Caco-2 (cell line): ENCODE measurements around the gene MTFMT. TPM values are rescaled to one million over a fixed set of nuclear protein-coding genes. Genes with fewer than 3 reads are reported as not detected.

Experiments used
- BruUV-seq: library from RNA; stranded (reverse); fragments of 400-500 nt; replicated peaks from 2 replicates; lab custom pipeline; 2021; lab: Mats Ljungman, UMichigan
- CTCF ChIA-PET: fragments of 300-600 bp; sonication (Branson Sonifier 250); formaldehyde crosslinking; loops from one replicate; lab custom pipeline; 2022; ENCODE audit warnings: antibody characterized with exemption; lab: Charles Lee
- POLR2A ChIA-PET: fragments of 300-600 bp; sonication (Branson Sonifier 250); formaldehyde crosslinking; loops from one replicate; lab custom pipeline; 2022; ENCODE audit warnings: antibody characterized with exemption; lab: Charles Lee
- DNase-seq, 2 experiments: peaks; one replicate each; pipeline versions ENCODE4 v3.0.0 to v3.0.0-alpha.2; 2020 to 2022
- H3K27me3 ChIP-seq: replicated peaks from 2 replicates; pipeline ENCODE4 v1.6.0; 2011; ENCODE audit warnings: low read length; ENCODE audit not compliant: control insufficient read depth, insufficient read depth
- H3K36me3 ChIP-seq: 2 replicates; pipeline ENCODE4 v1.5.1; 2011; ENCODE audit warnings: low read length; ENCODE audit not compliant: control insufficient read depth, insufficient read depth
- H3K4me1 ChIP-seq: fragments of 250-450 bp; sonication (Bioruptor Pico); 2 replicates; pipeline ENCODE4 v1.5.1; 2020; ENCODE audit warnings: mild to moderate bottlenecking
- H3K4me3 ChIP-seq: 2 replicates; pipeline ENCODE4 v1.5.1; 2011; ENCODE audit warnings: low read depth, mild to moderate bottlenecking, control low read depth, low read length
- H3K9me3 ChIP-seq: fragments of 250-450 bp; sonication (Bioruptor Pico); 2 replicates; pipeline ENCODE4 v1.5.1; 2020; ENCODE audit warnings: mild to moderate bottlenecking, moderate library complexity
- H3K27ac Mint-ChIP-seq: one replicate; pipeline ENCODE4 v1.8.0; 2022; ENCODE audit warnings: mixed read lengths; ENCODE audit not compliant: unreplicated experiment
- H3K27me3 Mint-ChIP-seq: one replicate; pipeline ENCODE4 v1.8.0; 2022; ENCODE audit warnings: mixed read lengths; ENCODE audit not compliant: insufficient read depth, unreplicated experiment
- H3K36me3 Mint-ChIP-seq: one replicate; pipeline ENCODE4 v1.8.0; 2022; ENCODE audit warnings: mild to moderate bottlenecking, mixed read lengths; ENCODE audit not compliant: insufficient read depth, unreplicated experiment
- H3K4me1 Mint-ChIP-seq: one replicate; pipeline ENCODE4 v1.8.0; 2022; ENCODE audit warnings: low read depth, mixed read lengths; ENCODE audit not compliant: unreplicated experiment
- H3K4me3 Mint-ChIP-seq: one replicate; pipeline ENCODE4 v1.8.0; 2022; ENCODE audit warnings: mild to moderate bottlenecking, moderate library complexity, mixed read lengths; ENCODE audit not compliant: unreplicated experiment
- H3K9me3 Mint-ChIP-seq: one replicate; pipeline ENCODE4 v1.8.0; 2022; ENCODE audit warnings: mixed read lengths; ENCODE audit not compliant: unreplicated experiment
- CTCF ChIP-seq, 2 experiments: fragments of 200-600 bp in 1 of 2; IDR thresholded peaks; 1 replicate in 1 of 2; 2 replicates in 1 of 2; pipeline versions ENCODE4 v1.5.1 to v1.8.0; 2011 to 2022; ENCODE audit warnings: antibody characterized with exemption in 1 of 2, control low read depth in 1 of 2, inconsistent platforms in 1 of 2, low read depth in 1 of 2, low read length in 1 of 2, mild to moderate bottlenecking in 1 of 2, moderate library complexity in 1 of 2; ENCODE audit not compliant: insufficient read depth in 1 of 2, severe bottlenecking in 1 of 2, unreplicated experiment in 1 of 2
- intact Hi-C: fragments of 100-400 bp; cut with micrococcal nuclease; formaldehyde crosslinking; loops from one replicate; pipeline ENCODE4 v1.10.0; 2022; ENCODE audit not compliant: unreplicated experiment
- total RNA-seq: library from RNA; stranded (reverse); gene quantifications from 2 replicates; pipeline ENCODE4 v1.2.3, GENCODE V29; 2022

The MTFMT gene
- total RNA-seq, 1 experiment from 2014 or later: 24.7 TPM

- H3K4me3 Mint-ChIP-seq: no peak overlapping the region
Observed at GRCh38 chr15:65072027-65072426, 42.6 kb upstream of the MTFMT start.

GRCh38 chr15:65071381-65071811 is 42.0 kb upstream of the MTFMT start:
- no peaks in the 10 kb centered on the region for H3K27me3 Mint-ChIP-seq
- BruUV-seq: no TSS peak
- intact Hi-C loops: no loop called here
- DNase-seq: no peak
- H3K9me3 Mint-ChIP-seq: no peaks in the 10 kb centered on the region
- H3K36me3 Mint-ChIP-seq: no peaks in the 10 kb centered on the region
- Histone ChIP-seq H3K27me3 (no peaks in the 10 kb centered on the region), H3K4me3 (no peak overlapping the region), H3K4me1 (peaks cover 8% of the 10 kb centered on the region), H3K36me3 (no peaks in the 10 kb centered on the region), H3K9me3 (peaks cover 4% of the 10 kb centered on the region; the same call in 1 of the 2 replicates)
- H3K4me3 Mint-ChIP-seq: no peak overlapping the region
- no peak for TF ChIP-seq CTCF (IDR thresholded peaks at IDR 0.05; ENCODE audit: insufficient read depth in 1 of 2, low read depth in 1 of 2, low read length in 1 of 2, severe bottlenecking in 1 of 2, unreplicated experiment in 1 of 2)
- peaks cover 6% of the 10 kb centered on the region for H3K4me1 Mint-ChIP-seq
- H3K27ac Mint-ChIP-seq: no peak overlapping the region
- ChIA-PET POLR2A (no interaction called here), CTCF (no interaction called here)

More at GRCh38 chr15:65072027-65072426, 42.6 kb upstream of the MTFMT start:
- Histone ChIP-seq H3K4me3 (no peak overlapping the region), H3K9me3 (peaks cover 4% of the 10 kb centered on the region; the same call in 1 of the 2 replicates), H3K27me3 (no peaks in the 10 kb centered on the region), H3K36me3 (no peaks in the 10 kb centered on the region), H3K4me1 (peaks cover 2% of the 10 kb centered on the region; the same call in 1 of the 2 replicates)
- POLR2A ChIA-PET: no interaction called here
- Mint-ChIP-seq H3K9me3 (no peaks in the 10 kb centered on the region), H3K27ac (no peak overlapping the region), H3K36me3 (no peaks in the 10 kb centered on the region), H3K27me3 (no peaks in the 10 kb centered on the region), H3K4me1 (peaks cover 5% of the 10 kb centered on the region)
- intact Hi-C loops: no loop called here
- CTCF ChIA-PET: no interaction called here
- no peak for DNase-seq
- BruUV-seq: no TSS peak
- TF ChIP-seq CTCF (IDR thresholded peaks at IDR 0.05; ENCODE audit: insufficient read depth in 1 of 2, low read depth in 1 of 2, low read length in 1 of 2, severe bottlenecking in 1 of 2, unreplicated experiment in 1 of 2): no peak

DNA sequence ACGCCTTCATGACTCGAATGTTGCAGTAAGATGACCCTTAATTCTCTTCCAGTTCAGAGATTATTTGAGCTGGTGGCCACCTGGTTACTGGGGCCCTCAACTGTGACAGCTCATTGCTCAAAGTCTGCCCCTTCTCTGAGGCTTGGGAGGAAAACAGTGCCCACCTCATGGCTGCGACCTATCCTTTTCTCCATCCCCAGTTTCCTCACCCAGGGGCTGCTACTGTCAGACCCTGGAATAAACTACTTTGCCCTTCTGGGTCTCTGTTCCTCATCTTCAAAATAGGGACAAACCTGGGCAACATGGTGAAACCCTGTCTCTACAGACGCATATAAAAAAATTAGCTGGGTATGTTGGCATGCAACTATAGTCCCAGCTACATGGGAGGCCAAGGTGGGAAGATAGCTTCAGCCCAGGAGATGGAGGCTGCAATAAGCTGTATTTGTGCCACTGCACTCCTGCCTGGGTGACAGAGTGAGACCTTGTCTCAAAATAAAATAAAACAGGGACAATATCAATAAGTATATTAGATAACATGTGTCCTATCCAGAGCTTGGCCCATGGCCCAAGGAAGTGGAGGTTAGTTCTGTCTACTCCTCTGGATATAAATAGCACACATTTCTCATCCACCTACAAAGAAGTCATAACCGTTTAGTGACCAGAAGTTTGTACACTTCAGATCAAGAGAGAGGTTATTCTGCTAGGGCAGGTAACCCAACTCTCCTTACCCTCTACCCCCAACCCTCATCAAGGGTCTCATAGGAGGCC is 40.5 kb upstream of the MTFMT start:
- CTCF ChIA-PET: interaction anchor here (1.1 kb wide), 1 partner anchor 115 kb away, joined by 5 read pairs; the partner anchor contains the start of gene CLPX
- Mint-ChIP-seq H3K4me3 (no peak overlapping the region), H3K27me3 (no peaks in the 10 kb centered on the region), H3K36me3 (no peaks in the 10 kb centered on the region), H3K4me1 (peaks cover 13% of the 10 kb centered on the region), H3K27ac (no peak overlapping the region), H3K9me3 (no peaks in the 10 kb centered on the region)
- Histone ChIP-seq H3K4me3 (no peak overlapping the region), H3K9me3 (peaks cover 4% of the 10 kb centered on the region; the same call in 1 of the 2 replicates), H3K27me3 (no peaks in the 10 kb centered on the region), H3K36me3 (no peaks in the 10 kb centered on the region), H3K4me1 (peaks cover 8% of the 10 kb centered on the region)
- TF ChIP-seq CTCF (IDR thresholded peaks at IDR 0.05; ENCODE audit: insufficient read depth in 1 of 2, low read depth in 1 of 2, low read length in 1 of 2, severe bottlenecking in 1 of 2, unreplicated experiment in 1 of 2): no peak
- DNase-seq: no peak
- BruUV-seq: no TSS peak
- POLR2A ChIA-PET: no interaction called here
- intact Hi-C loops: no loop called here
